Gastrocnemius medialis (tissue), 4 donors: ENCODE results near the gene FGR.

ENCODE experiments used
- CTCF ChIP-seq, 5 experiments: fragments of 450-650 bp in 3 of 5; fragments of 200-600 bp in 2 of 5; sonication (generic) in 2 of 5; IDR thresholded peaks in 4 of 5; conservative IDR thresholded peaks in 1 of 5; 1 replicate in 4 of 5; 2 replicates in 1 of 5; pipeline ENCODE4 v1.5.1; 2016 to 2019; ENCODE audit warnings: antibody characterized with exemption in 5 of 5, mild to moderate bottlenecking in 3 of 5, moderate library complexity in 3 of 5
- POLR2A ChIP-seq, 2 donors: fragments of 450-650 bp; IDR thresholded peaks; one replicate each; pipeline ENCODE4 v1.6.1; 2017; ENCODE audit warnings: antibody characterized with exemption in 2 of 2, mild to moderate bottlenecking in 2 of 2, moderate library complexity in 2 of 2

- no peak for TF ChIP-seq CTCF (IDR thresholded peaks at IDR 0.05 in 4 of 5, conservative IDR thresholded peaks at IDR 0.05 in 1 of 5)
- no peak for TF ChIP-seq POLR2A (IDR thresholded peaks at IDR 0.05)
These were observed 72.2 kb downstream of the FGR start for GRCh38 chr1:27562534-27563340.
